NCI-H69 (cell line): ENCODE measurements around the gene OR2H1.
"Not testable (repeated sequence)": the region's sequence is repeated elsewhere in the genome, so short reads cannot be mapped to it uniquely, and the experiment has no call there.

Source experiments
- DNase-seq: peaks from one replicate; lab custom pipeline; 2025; lab: John Stamatoyannopoulos, UW

Gene OR2H1

DNA sequence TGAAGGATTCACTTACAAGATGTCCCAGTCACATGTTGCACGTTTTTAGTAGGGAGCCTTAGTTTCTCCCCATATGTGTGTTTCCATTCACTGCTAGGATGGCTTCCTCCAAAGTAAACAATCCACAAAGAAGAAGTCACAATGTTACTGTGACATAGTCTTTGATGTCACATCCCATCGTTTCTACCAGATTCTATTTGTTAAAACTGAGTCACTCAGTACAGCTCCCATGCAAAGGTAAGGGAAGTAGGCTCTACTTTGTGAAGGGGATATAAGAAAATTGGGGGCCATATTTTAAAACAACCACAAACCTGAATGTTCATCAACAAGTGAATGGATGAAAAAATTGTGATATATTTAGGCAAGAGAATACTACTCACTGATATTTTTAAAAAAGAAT lies at the start of gene OR2H1, which contains the start of gene OR11A1:
Gene OR2H1, plus strand, starts transcription at position 185 of the 400 bp plus-strand sequence. CDS start 4,615 bp downstream, outside the sequence.
Gene OR11A1, minus strand, starts transcription at position 101 of the 400 bp plus-strand sequence. CDS start 29,430 bp downstream, outside the sequence.
- DNase-seq = no peak

DNA sequence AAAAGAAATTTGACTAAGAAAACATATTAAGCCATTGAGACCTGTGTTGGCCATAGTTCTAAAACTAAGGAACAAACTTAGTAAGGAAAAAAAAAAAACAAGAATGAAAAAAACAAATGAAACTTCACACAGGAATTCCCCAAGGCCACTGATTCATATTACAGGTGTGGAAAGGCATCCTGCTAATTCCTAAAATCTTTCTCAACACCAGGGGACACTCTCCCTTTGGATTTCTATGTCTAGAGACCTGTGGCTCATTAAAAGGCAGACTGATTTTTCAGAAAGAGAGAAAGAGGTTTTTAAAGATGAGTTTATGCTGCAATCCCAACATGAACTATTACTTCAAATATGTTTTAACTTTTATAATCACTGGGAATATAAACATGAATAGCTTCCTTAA lies 42.4 kb upstream of the OR2H1 start, which contains the start of gene OR12D1:
Gene OR12D1, plus strand, starts transcription at position 341 of the 400 bp plus-strand sequence.
- no peak for DNase-seq

DNA sequence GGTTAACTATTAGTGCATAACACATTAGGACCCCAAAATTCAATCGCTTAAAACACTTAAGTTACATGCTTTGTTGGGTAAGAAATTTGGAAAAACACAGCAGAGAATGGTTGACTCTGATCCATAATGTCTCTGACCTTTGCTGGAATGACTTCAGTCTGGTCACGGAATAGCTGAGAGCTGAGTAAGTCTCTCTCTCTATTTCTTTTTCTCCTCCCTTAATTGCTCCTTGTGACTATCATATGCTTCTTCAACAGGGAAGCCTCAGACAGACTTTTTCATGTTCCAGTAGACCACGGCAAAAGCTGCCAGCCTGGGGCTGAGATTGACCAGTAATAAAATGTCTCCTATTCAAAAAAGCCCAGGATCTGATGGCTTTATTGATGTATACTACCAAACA lies 37.4 kb upstream of the OR2H1 start:
- DNase-seq = no peak

DNA sequence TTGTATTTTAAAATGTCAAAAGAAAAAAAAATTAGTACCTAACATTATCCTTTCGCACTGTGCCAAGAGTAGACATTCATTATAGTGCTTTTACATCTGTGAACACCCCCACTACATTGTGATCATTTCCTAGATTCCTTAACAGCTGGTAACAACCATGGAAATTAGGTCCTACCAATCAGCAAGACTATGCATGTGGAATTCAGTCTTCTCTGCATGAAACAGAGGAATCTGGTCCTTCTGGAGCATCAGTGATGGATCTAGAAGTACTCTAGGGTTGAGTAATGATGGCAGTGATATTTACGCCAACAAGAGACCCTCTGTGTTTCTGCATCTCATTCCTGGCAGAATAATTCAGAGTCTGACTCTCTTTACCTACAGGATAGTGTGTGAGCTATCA lies 32.8 kb upstream of the OR2H1 start:
- DNase-seq = no peak

DNA sequence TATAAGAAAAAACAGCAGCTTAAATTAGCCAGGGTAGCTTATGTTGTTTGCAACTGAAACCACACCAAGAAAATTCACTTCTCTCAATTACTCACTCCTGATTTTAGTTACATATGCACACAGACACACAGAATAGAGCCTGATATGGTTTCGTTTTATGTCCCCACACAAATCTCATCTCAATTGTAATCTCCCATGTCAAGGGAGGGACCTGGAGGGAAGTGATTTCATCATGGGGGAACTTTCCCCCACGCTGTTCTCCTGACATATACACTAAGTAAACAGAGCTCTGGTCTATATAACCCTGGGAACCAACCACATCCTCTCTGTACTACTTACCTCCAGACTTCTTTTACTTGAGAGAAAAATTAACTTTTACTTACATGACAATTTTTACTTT lies 32.4 kb upstream of the OR2H1 start:
- DNase-seq = no peak

DNA sequence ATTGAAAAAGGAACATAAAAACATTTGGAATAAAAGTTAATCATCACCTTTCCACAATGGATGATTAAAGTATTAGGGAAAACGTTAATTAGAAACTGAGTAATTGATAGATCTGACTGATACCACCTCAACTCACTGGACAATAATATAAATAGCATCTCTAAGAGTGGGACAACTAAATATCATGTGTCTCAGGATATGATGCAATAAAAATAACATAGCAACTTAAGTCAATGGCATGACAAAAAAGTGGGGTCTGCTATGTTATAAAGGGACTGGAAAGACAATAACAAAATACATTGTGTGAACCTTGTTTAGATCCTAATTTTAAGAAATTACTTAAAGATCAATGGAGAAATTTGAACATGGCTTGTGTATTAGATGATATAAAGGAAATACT lies 31.9 kb upstream of the OR2H1 start:
- DNase-seq = no peak

DNA sequence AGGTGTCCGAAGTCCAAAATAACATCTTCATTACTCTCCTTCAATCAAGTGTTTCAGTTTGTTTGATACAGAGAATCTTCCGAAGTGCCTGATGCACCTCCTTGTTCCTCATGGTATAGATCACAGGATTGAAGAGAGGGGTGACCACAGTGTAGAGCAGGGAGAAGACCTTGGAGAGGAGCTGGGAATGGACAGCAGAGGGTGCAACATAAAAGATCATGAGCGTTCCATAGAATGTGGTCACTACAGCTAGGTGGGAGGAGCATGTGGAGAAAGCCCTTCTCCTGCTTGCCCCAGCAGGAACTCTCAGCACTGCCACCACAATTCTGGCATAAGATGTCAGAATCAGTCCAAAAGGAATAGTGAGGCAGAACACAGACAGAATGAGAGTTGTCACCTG lies 30.3 kb upstream of the OR2H1 start:
- DNase-seq = no peak

DNA sequence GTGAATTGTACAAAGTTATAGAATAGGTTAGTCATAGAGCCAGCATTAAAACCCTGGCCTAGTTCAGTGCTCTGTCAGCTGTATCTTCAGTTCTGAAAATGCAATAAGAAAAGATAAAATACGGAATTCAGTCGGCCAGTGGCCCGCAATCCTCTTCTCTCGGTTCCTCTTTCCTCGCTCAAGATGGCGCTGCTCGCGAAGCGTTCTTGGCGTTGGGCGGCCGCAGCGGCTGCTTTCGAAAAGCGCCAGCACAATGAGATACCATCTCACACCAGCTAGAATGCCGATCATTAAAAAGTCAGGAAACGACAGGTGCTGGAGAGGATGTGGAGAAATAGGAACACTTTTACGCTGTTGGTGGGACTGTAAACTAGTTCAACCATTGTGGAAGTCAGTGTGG lies 20.2 kb upstream of the OR2H1 start:
- DNase-seq = not testable (repeated sequence)

DNA sequence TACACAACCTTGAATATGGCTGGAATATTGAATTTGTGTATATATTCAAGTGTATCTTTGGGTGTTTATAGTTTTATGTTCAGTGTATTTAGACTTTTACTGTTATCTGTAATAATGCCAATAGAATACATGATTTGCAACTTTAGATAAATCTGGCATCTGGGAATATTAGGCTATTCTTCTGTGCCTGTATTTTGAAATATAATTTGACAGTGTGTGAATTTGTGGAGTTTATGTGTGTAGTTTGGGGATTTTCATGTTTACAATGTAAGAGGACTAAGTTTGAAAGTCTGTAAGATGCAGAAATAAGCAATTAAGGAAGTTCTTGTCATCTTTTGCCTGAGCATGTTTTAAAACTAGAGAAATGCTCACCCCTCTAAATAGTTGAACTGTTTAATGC lies 17.9 kb upstream of the OR2H1 start, which contains the start of gene OR10C1:
Gene OR10C1, plus strand, starts transcription at position 301 of the 400 bp plus-strand sequence. CDS start 710 bp downstream, outside the sequence.
- DNase-seq = no peak

DNA sequence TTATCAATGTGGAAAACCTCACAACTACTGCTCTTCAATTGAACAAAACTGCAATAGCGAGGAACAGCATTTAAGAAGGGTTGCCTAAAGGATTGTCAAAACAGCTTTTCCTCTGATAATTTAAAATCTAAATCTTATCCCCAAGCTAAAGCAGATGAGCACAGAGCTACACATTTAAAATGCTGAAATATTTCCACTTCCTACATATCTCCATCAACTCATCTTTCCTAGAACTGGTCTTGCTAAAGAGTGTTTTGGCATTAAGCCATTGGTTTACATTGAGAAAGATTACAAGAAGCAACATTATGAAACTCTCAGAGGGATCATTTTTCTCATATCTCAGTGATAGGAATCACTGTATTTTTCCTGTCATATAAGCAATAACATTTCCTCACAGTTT lies 14.2 kb upstream of the OR2H1 start:
- no peak for DNase-seq

DNA sequence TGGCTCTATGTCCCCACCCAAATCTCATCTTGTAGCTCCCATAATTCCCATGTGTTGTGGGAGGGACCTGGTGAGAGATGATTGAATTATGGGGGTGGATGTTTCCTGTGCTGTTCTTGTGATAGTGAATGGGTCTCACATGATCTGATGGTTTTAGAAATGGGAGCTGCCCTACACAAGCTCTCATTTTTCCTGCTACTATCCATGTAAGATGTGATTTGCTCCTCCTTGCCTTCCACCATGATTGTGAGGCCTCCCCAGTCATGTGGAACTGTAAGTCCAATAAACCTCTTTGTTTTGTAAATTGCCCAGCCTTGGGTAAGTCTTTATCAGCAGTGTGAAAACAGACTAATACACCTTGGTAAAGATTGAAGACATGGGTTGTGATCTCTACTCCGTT lies 12.9 kb upstream of the OR2H1 start:
- not testable (repeated sequence) for DNase-seq

DNA sequence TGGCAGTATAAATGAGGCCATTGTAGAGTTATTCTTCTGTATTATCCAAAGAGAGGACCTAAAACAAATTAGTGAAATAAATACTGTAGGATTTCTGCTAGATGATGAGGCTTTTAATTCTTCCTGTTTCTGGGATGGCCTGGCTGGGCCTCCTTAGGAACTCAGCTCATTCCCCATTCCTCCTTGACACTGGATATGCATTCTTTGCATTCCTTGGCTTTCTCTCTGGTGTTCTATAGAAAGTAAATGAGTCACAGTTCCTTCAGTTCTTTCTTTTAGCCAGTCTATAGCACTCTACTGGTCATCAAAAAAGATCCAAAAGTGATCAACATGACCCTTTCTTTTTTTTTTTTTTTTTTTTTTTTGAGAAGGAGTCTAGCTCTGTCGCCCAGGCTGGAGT lies 9.3 kb upstream of the OR2H1 start:
- DNase-seq = no peak

DNA sequence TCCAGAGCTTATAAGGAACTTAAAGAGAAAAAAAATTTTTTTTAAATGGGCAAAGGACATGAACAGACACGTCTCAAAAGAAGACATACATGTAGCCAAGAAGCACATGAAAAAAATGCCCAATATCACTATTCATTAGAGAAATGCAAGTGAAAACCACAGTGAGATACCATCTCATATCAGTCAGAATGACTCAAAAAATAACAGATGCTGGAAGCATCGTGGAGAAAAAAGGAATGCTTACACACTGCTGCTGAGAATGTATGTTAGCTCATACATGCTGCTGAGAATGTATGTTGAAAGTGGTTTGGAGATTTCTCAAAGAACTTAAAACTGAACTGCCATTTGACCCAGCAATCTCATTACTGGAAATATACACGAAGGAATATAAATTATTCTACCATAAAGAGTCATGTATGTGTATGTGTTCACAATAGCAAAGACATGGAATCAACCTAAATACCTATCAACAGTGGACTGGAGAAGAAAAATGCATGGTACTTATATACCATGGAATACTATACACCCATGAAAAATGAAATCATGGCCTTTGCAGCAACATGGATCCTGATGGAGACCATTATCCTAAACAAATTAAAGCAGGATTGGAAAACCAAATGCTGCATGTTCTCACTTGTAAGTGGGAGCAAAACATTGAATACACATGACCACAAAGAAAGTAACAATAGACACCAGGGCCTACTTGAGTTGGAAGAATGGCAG lies 5.3 kb upstream of the OR2H1 start:
- no peak for DNase-seq

DNA sequence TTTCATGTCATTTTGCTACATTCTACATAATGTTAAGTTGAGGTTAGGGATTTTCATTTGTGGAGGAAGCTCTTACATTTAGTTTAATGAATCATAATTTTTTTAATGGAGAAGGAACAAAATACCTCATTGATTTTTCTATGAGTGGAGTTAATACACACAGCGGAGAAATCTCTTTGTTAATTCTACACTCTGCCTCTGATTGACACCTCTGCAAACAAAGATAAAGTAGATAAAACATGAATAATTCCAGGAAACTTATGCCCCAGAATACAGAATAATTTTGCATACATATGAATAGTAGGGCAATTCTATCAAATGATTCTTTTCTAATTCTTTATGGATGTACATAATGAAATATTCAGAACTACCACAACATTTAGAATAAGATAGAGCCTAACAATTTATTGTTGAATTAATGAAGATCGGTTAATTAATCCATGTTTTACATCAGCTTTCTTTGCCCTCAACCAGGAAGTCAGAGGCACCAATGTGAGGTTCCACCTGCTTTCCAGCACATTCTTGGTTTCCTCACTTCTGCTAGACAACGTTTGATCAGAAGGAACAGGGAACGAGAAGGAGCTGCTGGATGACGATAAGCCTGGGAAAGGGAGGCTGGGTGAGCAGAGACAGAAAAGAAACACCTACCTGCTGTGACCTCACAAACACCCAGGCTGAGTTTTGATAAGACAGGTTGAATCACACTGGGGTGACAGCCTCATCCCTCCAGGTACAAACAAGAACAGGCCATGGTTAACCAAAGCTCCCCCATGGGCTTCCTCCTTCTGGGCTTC lies 4.3 kb downstream of the OR2H1 start:
- no peak for DNase-seq

DNA sequence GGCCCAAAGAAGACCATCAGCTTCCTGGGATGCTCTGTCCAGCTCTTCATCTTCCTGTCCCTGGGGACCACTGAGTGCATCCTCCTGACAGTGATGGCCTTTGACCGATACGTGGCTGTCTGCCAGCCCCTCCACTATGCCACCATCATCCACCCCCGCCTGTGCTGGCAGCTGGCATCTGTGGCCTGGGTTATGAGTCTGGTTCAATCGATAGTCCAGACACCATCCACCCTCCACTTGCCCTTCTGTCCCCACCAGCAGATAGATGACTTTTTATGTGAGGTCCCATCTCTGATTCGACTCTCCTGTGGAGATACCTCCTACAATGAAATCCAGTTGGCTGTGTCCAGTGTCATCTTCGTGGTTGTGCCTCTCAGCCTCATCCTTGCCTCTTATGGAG lies 5.1 kb downstream of the OR2H1 start:
- DNase-seq = no peak

DNA sequence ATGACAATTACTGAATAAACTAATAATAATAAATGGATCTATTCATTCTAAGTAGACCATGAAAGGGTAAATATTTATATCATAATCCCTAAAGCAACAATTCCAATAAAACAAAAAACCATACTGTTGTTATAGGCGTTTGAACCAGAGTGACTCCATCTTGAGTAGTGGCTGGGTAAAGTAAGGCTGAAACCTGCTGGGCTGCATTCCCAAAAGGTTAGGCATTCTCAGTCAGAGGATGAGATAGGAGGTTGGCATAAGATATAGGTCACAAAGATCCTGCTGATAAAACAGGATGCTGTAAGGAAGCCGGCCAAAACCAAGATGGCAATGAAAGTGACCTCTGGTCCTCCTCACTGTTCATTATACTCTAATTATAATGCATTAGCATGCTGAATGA lies 8.3 kb downstream of the OR2H1 start:
- DNase-seq = no peak

DNA sequence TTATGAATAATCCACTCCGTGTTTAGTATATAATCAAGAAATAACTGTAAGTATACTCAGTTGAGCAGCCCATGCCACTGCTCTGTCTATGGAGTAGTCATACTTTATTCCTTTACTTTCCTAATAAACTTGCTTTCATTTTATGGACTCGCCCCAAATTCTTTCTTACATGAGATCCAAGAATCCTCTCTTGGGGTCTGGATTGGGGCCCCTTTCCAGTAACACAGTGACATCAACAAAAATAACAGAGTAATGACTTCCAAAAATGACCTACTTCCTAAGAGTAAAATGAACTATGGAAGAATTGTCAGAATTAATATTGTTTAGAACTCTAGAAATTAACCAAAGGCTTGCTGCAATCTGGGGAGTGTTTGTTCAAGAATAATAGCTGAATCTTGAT lies 8.8 kb downstream of the OR2H1 start:
- no peak for DNase-seq

DNA sequence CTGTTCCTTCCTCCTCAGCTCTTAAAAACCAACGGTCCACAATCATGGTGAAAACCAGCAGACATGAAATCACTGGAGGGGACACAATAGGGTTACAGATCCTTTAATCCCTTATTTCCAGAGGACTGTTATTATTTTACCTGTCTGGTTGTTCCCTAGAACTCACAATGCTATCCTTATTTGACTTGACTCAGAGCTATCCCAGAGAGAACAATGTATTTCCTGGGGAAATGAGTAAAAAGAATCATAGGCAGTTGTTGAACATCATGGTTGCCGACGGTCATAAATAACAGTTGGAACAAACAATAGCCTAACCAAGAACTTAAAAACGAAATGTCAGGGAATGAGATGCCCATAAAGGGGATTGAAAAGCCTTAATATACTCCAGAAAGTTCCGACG lies 9.3 kb downstream of the OR2H1 start:
- DNase-seq = no peak

DNA sequence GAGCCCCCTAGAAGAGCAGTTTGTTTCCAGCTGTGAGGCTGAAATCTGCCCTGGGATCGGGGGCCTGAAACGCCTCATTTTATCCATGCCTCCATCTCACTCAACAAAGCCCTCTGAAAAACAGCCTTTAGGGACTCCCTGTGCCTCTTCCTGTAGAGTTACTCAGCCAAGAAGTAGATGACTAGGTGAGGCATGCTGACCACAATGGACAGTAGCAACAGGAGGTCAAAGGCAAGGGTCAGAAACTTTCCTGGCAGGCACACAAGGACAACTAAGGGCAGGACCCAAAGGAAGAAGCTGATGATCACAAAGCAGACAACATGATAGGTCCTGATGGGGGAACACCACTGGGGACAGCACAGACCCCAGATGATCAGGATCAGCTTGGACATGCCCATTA lies 18.0 kb downstream of the OR2H1 start:
- no peak for DNase-seq

DNA sequence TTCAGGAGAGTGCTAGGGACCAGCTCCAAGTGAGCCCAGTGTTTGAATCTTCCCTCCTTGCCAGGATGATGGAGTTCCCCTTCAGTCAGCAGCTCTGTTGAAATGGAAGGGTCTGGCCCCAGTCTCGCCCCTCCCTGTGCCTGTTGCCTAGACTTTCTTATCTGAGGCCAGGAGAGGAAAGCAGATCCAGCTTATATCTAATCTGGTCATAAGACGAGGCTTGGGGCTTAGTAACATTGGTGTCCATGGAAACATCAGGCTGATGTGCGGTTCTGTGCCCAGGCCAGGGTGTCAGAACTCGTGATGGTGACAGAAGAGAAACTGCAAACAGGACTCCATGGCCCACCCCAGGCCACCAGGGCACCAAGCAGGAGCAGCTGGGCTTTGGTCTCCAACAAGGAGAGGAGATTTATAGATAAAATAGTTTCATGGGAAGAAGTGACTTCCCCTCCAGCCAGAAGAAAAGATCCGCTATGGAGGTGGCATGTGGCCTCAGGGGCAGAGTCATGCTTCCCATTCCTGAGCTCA lies 21.0 kb downstream of the OR2H1 start:
- DNase-seq = no peak

DNA sequence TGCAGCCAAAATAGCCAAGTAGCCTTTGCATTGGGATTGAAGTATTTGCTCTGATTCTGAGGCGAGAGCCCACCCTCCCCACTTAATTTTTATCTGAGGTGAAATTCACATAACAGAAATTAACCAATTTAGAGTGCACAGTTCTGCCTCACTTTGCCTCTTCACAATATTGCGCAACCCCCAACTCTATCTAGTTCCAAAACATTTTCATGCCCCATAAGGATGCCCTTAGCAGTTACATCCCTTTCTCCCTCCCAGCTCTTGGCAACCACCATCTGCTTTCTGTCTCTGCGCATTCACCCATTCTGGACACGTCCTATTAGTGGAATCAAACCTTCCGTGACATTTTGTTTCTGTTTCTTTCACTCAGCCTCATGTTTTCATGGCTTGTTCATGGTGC lies 21.8 kb downstream of the OR2H1 start:
- no peak for DNase-seq

DNA sequence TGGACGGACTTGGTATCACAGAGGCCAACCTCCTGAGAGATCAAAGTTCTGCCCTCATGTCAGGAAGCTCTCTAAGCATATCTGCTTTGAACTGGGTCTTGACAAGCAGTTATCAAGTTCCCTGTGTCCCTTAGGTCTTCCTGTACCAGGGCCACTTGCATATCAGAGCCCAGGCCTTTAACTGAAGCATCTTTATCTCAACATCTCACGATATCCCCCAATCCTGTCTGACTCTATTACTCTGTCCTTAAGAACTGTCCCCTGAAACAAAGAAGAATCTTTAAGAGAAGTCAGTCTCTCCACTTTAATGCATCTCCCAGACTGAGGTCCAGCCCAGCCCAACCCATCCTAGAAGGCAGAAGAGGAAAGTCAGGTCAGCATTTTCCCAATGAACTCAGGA lies 22.6 kb downstream of the OR2H1 start:
- no peak for DNase-seq

DNA sequence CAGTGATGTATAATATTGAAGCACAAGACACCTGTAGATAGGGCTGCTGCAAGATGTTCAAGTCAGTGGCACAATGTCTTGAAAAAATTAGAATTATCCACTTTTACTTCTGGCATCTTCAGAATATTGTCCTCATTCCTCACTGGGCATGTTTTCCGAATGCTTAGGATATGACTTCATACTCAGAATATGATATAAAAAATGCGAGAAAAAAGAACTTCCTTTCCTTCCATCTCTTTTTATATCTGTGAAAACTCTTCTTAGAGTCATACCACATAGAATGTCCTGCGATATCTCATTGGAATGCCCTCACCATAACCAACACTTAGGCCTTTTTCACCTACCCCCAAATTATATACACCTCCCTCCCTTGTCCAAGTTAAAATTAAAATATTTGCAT lies 26.2 kb downstream of the OR2H1 start:
- DNase-seq = no peak
